Cardiac fibroblast (primary cell): Measurements from ENCODE around the gene ALPP.
"Not testable (repeated sequence)": the region's sequence is repeated elsewhere in the genome, so short reads cannot be mapped to it uniquely, and the experiment has no call there.

ENCODE experiments used
- DNase-seq, 2 donors: peaks; one replicate each; pipeline versions ENCODE4 v3.0.0 to v3.0.0-alpha.2; 2010; ENCODE audit warnings: low read depth in 2 of 2
- H3K4me3 ChIP-seq, 2 donors: replicated peaks in 1 of 2; 1 replicate in 1 of 2; 2 replicates in 1 of 2; pipeline ENCODE4 v1.5.1; 2011; ENCODE audit warnings: low read depth in 2 of 2, low read length in 2 of 2, mild to moderate bottlenecking in 2 of 2, moderate library complexity in 1 of 2
- TF ChIP-seq, protein P1 (sequence below): IDR thresholded peaks from one replicate; pipeline ENCODE4 v1.5.1; 2011; ENCODE audit warnings: low read depth, mild to moderate bottlenecking, low read length, inconsistent platforms

Gene ALPP

DNA sequence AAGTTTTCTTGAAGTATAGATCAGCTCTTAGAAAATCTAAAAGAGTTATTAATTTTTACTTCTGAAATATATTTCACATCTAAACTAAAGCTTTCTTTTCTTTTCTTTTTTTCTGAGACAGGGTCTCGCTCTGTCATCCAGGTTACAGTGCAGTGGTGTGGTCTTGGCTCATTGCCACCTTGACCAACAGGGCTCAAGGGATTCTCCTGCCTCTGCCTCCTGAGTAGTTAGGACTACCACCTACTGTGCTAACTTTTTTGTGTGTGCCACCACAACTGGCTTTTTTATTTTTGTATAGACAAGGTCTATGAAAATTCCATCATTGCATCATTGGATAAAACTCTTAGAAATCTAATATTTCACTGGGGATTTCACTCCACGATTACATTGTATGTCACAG lies 18.1 kb downstream of the ALPP start:
- no peak for DNase-seq
- TF ChIP-seq, protein P1, sequence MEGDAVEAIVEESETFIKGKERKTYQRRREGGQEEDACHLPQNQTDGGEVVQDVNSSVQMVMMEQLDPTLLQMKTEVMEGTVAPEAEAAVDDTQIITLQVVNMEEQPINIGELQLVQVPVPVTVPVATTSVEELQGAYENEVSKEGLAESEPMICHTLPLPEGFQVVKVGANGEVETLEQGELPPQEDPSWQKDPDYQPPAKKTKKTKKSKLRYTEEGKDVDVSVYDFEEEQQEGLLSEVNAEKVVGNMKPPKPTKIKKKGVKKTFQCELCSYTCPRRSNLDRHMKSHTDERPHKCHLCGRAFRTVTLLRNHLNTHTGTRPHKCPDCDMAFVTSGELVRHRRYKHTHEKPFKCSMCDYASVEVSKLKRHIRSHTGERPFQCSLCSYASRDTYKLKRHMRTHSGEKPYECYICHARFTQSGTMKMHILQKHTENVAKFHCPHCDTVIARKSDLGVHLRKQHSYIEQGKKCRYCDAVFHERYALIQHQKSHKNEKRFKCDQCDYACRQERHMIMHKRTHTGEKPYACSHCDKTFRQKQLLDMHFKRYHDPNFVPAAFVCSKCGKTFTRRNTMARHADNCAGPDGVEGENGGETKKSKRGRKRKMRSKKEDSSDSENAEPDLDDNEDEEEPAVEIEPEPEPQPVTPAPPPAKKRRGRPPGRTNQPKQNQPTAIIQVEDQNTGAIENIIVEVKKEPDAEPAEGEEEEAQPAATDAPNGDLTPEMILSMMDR: no peak
- no peak overlapping the region for H3K4me3 ChIP-seq

DNA sequence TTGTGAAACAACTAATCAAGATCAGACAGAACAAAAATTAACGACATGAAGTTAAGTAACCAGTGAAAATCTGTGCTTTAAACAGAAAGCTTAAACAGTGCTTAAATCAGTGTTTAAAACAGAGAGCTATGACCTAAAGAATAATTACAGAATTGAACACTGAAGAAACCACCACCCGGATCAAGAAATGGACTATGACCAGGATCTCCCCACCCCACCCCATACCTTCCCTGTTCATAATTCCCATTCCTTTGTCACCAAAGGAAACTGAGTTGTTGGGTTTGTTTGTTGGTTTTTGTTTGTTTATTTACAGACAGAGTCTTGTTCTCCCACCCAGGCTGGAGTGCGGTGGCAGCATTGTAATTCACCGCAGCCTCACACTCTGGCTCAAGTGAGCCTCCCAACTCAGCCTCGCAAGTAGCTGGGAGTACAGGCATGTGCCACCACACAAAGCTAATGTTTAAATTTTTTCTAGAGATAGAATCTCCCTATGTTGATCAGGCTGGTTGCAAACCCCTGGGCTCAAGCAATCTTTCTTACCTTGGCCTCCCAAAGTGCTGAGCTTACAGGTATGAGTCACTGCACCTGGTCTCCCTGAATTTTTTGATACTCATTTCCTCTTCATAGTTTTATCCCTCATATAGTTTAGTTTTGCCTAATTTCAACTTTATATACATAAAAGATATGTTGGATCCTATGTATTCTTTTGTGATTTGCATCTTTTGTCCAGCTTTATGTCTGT lies 19.9 kb downstream of the ALPP start:
- no peak for DNase-seq
- TF ChIP-seq, protein P1: no peak
- no peak overlapping the region for H3K4me3 ChIP-seq

DNA sequence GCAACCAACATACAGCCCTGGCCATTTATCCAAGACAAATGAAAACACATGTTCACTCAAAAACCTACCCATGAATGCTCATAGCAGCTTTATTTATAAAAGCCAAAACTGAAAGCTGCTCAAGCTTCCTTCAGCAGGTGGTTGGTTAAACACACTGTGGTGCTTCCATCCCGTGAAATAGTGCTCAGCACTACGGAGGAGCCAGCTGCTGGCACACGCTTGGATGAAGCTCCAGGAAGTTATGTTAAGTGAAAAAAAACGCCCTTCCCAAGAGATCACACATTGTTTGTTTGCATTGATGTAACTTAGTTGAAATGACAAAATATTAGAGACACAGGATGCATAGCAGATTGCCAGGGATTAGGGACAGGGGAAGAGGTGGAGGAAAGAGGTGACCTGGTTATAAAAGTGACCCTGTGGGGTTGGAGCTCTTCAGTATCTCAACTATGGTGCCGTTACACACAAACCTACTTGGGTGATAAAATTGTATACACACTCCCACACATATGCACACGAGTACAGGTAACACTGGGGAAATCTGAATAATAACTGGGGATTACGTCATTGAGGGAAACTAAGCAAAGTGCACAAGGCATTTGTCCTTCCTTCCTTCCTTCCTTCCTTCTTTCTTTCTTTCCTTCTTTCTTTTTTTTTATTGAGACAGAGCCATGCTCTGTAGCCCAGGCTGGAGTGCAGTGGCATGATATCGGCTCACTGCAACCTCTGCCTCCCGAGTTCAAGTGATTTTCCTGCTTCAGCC lies 21.9 kb downstream of the ALPP start:
- TF ChIP-seq, protein P1: no peak
- no peak overlapping the region for H3K4me3 ChIP-seq
- no peak for DNase-seq

DNA sequence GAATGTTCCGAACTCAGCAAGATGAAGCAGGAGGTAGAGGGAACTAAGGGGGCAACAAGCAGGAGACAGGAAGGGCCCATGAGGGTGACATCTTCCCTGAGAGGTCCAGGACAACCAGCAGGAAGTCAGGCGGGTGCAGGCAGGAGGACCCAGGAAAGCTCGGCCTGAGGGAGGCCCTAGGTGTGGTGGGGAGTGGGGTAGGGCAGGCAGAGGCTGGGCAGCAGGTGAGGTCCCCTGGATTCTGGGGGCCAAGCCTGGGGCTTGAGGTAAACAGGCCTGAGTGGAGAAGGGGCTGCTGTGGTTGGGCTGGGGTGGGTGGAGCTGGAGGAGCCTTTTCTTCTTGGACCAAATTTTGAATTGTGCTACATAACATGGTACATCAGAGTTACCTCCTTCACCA lies 24.0 kb downstream of the ALPP start:
- no peak overlapping the region for H3K4me3 ChIP-seq
- TF ChIP-seq, protein P1: no peak
- no peak for DNase-seq

DNA sequence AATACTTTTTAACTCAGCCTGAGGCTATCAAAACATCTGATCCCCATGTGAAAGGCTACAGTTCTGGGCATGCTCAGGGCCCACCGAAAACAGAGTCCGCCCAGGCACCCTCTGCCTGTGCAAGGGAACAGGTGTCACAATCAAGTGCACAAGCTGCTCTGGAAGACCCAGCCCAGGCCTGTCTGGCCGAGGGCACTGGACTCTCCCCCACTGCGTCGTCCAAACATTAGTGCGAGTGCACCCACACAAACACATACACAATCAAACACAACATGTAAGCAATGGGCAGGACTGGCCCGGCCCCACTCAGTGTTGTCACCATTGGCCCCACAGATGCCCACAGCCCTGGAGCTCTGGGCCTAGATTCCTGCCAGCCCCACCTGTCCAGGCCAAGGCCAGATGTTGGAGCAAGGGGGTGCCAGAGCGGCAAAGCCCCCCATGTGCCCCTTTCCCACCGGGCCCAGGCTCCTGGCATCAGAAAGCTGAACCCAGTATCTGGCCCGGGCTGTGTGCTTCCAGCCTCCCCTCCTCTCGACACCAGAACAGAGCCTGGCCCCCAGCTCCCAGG lies 27.5 kb downstream of the ALPP start:
- TF ChIP-seq, protein P1: no peak
- H3K4me3 ChIP-seq: no peak overlapping the region
- DNase-seq: no peak

DNA sequence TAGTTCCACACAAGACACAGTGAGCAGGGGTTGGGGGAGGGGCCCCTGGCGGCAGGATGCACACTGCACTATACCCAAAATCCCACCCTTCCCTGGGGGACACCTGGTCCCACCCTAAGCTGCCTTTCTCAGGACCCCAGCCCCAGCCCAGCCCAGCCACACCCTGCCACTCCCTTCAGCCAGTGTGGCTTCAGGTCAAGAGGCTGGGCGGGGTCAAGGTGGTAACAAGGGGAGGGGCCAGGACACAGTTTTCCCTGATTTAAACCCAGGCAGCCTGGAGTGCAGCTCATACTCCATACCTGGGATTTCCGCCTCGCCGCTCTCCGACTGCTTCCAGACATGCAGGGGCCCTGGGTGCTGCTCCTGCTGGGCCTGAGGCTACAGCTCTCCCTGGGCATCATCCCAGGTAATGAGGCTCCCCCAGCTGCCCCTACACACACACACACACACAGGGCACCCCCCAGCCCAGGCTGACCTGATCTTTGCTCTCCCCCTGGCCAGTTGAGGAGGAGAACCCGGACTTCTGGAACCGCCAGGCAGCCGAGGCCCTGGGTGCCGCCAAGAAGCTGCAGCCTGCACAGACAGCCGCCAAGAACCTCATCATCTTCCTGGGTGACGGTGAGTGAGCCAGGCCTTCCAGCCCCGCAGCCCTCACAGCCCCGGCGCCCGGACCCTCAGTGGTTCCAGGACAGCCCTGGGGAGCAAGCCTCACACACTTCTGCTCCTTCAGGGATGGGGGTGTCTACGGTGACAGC lies 28.2 kb downstream of the ALPP start, which contains the start of gene ALPG:
TSS of gene ALPG (plus strand) at position 289 of the 755 bp plus-strand sequence. CDS start at position 340, 51 bp downstream.
- TF ChIP-seq, protein P1: no peak
- H3K4me3 ChIP-seq: no peak within 1 kb of the TSS
- no peak for DNase-seq

DNA sequence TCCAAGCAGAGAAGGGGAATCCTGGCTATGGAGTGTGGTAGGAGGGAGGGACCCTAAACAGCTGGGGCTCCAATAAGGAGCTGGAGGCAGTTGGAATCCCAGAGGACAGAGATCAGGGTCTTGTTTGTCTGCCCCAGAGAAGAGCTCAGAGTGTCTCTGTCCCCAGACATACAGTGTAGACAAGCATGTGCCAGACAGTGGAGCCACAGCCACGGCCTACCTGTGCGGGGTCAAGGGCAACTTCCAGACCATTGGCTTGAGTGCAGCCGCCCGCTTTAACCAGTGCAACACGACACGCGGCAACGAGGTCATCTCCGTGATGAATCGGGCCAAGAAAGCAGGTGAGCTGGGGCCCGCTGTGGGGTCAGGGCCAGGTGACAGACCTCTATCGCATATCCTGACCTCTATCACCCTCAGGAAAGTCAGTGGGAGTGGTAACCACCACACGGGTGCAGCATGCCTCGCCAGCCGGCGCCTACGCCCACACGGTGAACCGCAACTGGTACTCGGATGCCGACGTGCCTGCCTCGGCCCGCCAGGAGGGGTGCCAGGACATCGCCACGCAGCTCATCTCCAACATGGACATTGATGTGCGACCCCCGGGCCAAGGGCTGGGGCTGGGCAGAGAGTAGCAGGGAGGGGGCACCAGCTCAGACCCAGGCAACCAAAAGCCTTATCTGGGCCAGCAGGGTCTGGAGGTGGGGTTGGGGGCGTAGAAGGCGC lies 29.0 kb downstream of the ALPP start:
- not testable (repeated sequence) for DNase-seq, H3K4me3 ChIP-seq

DNA sequence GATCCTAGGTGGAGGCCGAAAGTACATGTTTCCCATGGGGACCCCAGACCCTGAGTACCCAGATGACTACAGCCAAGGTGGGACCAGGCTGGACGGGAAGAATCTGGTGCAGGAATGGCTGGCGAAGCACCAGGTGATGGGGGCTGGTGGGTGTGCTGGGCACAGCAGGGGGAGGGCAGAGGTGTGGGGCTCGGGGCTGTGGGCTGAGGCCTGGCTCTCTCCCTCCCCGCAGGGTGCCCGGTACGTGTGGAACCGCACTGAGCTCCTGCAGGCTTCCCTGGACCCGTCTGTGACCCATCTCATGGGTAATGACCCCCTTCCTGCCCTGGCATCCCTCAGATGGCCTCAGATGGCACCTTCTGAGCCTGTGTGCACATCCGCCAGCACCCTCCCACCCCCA lies 29.7 kb downstream of the ALPP start:
- not testable (repeated sequence) for DNase-seq

DNA sequence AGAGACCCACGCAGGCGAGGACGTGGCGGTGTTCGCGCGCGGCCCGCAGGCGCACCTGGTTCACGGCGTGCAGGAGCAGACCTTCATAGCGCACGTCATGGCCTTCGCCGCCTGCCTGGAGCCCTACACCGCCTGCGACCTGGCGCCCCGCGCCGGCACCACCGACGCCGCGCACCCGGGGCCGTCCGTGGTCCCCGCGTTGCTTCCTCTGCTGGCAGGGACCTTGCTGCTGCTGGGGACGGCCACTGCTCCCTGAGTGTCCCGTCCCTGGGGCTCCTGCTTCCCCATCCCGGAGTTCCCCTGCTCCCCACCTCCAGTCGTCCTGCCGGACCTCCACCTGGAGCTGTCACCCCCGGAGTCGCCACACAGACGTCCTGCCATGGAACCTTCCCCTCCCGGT lies 31.1 kb downstream of the ALPP start:
- not testable (repeated sequence) for H3K4me3 ChIP-seq, DNase-seq

More for the DNA sequence above, 29.7 kb downstream of the ALPP start:
- H3K4me3 ChIP-seq: not testable (repeated sequence)
